ENCODE data around the gene HSPA8. TPM values are rescaled to one million over a fixed set of nuclear protein-coding genes. Genes with fewer than 3 reads are reported as not detected.

The HSPA8 gene
- total and polyA plus RNA-seq, 2 of the 13 experiments (the other 11 are each of a cell fraction or from before 2014, with no cell fraction given): 936 to 2,151 TPM

DNA sequence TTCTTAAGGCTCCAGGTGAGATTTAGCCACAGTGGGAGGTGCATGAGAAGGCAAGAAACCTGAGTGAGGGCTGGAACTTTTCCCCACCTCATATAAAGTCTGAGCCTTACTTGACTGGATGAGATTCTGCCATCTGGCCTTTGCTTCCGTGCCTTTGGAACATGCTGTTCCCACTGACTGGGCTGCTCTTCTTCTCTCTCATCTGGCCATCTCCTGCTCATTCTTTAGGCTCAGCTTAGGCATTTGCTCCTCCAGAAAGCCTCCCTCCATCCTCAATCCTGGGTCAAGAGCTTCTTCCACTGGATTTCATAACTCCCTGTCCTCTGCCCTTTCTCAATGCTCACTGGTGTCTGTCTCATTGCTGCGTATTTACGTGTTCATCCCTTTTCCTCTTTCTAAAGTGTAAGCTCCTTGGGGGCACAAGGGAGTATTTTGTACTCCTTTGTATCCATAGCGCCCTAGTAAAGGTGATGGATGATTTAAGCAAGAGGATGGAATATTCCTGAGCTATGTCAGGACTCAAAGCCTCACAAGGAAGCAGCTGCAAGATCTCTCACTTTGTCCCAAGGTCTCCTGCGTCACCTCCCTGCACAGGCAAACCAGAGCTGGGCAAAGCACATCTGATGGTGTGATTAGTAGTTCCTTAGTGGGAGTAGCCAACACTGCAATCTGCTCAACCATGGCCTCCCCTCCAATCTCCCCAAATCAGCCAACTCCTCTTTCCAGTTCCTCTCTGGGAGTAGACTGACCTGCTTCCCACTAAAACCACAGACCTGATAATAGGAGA, 15.3 kb downstream of the HSPA8 start:
- Histone ChIP-seq H3K4me1 (ENCODE audit: insufficient read depth, low read length) (no peaks in the 10 kb centered on the region), H3K27ac (ENCODE audit: extremely low read length, insufficient read depth, low read length) (no peak overlapping the region), H3K36me3 (replicated peaks in 1 of 2; ENCODE audit: control insufficient read depth in 1 of 2, insufficient read depth in 2 of 2, low read length in 2 of 2) (no peaks in the 10 kb centered on the region), H3K27me3 (ENCODE audit: control insufficient read depth in 1 of 2, insufficient read depth in 2 of 2, low read length in 2 of 2) (peaks cover 0 to 15% of the 10 kb centered on the region in 2 experiments; a peak in 3 of 5 replicates), H2AFZ (ENCODE audit: low read length) (no peak overlapping the region), H3K9me3 (ENCODE audit: low read length) (no peaks in the 10 kb centered on the region), H4K20me1 (ENCODE audit: insufficient read depth, low read length) (no peaks in the 10 kb centered on the region), H3K79me2 (ENCODE audit: insufficient read depth, low read length) (no peaks in the 10 kb centered on the region), H3K4me2 (ENCODE audit: low read depth, low read length) (no peak overlapping the region), H3K4me3 (replicated peaks in 1 of 3; ENCODE audit: insufficient read depth in 1 of 3, low read depth in 2 of 3, low read length in 3 of 3) (no peak overlapping the region), H3K9ac (ENCODE audit: insufficient read depth, low read depth, low read length) (no peak overlapping the region)
- ChIA-PET POLR2A (interaction anchor here (0.6 to 1.2 kb wide), 3 partner anchors 9 to 21 kb away, joined by 3 to 4 read pairs (median 3); partner anchors contain the start of gene HSPA8), CTCF (ENCODE audit: low intra/inter-chr PET ratio, low total read pairs) (no interaction called here)
- no TSS peak for BruUV-seq (replicated peaks)
- no peak for DNase-seq (ENCODE audit: low spot score)
- FAIRE-seq: no peak
- WGBS (ENCODE audit: low lambda C conversion rate): 14% methylated on average over 5 of the region's 5 CpGs
- no peak for ATAC-seq
- intact Hi-C loops (cut with micrococcal nuclease; ENCODE audit: unreplicated experiment) (no loop called here), in situ Hi-C loops (cut with HindIII; ENCODE audit: extremely low pct_ligation_motif_present, low pct_unique_long_range_greater_than_20kb) (loop anchor here (25.0 kb wide), 1 partner anchor 434 kb away; no protein-coding TSS in a partner anchor)
- TF ChIP-seq ATAD3A (CRISPR knock-in tag; IDR thresholded peaks at IDR 0.05): no peak
- no peak for TF ChIP-seq PPARG (CRISPR knock-in tag; conservative IDR thresholded peaks at IDR 0.05)
- TF ChIP-seq, protein P1, sequence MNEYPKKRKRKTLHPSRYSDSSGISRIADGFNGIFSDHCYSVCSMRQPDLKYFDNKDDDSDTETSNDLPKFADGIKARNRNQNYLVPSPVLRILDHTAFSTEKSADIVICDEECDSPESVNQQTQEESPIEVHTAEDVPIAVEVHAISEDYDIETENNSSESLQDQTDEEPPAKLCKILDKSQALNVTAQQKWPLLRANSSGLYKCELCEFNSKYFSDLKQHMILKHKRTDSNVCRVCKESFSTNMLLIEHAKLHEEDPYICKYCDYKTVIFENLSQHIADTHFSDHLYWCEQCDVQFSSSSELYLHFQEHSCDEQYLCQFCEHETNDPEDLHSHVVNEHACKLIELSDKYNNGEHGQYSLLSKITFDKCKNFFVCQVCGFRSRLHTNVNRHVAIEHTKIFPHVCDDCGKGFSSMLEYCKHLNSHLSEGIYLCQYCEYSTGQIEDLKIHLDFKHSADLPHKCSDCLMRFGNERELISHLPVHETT (CRISPR knock-in tag; conservative IDR thresholded peaks at IDR 0.05): no peak
- no peak for TF ChIP-seq BORCS8-MEF2B (CRISPR knock-in tag; IDR thresholded peaks at IDR 0.05)
- TF ChIP-seq ZNF160 (CRISPR knock-in tag; IDR thresholded peaks at IDR 0.05): no peak
- TF ChIP-seq ZNF205 (CRISPR knock-in tag; IDR thresholded peaks at IDR 0.05): no peak

- H3K9me3 ChIP-seq (ENCODE audit: low read length): no peaks in the 10 kb centered on the region
- DNase-seq (ENCODE audit: low spot score) (no peak), FAIRE-seq (no peak), ATAC-seq (no peak)
- H2AFZ ChIP-seq (ENCODE audit: low read length): no peak overlapping the region
- POLR2A ChIA-PET: no interaction called here
- H3K79me2 ChIP-seq (ENCODE audit: insufficient read depth, low read length): no peaks in the 10 kb centered on the region
- H3K4me2 ChIP-seq (ENCODE audit: low read depth, low read length): no peak overlapping the region
- no TSS peak for BruUV-seq (replicated peaks)
- intact Hi-C loops (cut with micrococcal nuclease; ENCODE audit: unreplicated experiment): no loop called here
- H3K36me3 ChIP-seq (replicated peaks in 1 of 2; ENCODE audit: control insufficient read depth in 1 of 2, insufficient read depth in 2 of 2, low read length in 2 of 2): no peaks in the 10 kb centered on the region
- H3K27ac ChIP-seq (ENCODE audit: extremely low read length, insufficient read depth, low read length): no peak overlapping the region
- H3K9ac ChIP-seq (ENCODE audit: insufficient read depth, low read depth, low read length): no peak overlapping the region
- in situ Hi-C loops (cut with HindIII; ENCODE audit: extremely low pct_ligation_motif_present, low pct_unique_long_range_greater_than_20kb): loop anchor here (25.0 kb wide), 1 partner anchor 433 kb away; no protein-coding TSS in a partner anchor
- H3K27me3 ChIP-seq (ENCODE audit: control insufficient read depth in 1 of 2, insufficient read depth in 2 of 2, low read length in 2 of 2): peaks cover 0 to 15% of the 10 kb centered on the region in 2 experiments; a peak in 3 of 5 replicates
- no peaks in the 10 kb centered on the region for H4K20me1 ChIP-seq (ENCODE audit: insufficient read depth, low read length)
- H3K4me3 ChIP-seq (replicated peaks in 1 of 3; ENCODE audit: insufficient read depth in 1 of 3, low read depth in 2 of 3, low read length in 3 of 3): no peak overlapping the region
- H3K4me1 ChIP-seq (ENCODE audit: insufficient read depth, low read length): no peaks in the 10 kb centered on the region
- 67% methylated on average over 1 of the region's 1 CpG for WGBS (ENCODE audit: low lambda C conversion rate)
- CTCF ChIA-PET (ENCODE audit: low intra/inter-chr PET ratio, low total read pairs): no interaction called here
- TF ChIP-seq DNMT1 (CRISPR knock-in tag; IDR thresholded peaks at IDR 0.05): no peak
- TF ChIP-seq, protein P2, sequence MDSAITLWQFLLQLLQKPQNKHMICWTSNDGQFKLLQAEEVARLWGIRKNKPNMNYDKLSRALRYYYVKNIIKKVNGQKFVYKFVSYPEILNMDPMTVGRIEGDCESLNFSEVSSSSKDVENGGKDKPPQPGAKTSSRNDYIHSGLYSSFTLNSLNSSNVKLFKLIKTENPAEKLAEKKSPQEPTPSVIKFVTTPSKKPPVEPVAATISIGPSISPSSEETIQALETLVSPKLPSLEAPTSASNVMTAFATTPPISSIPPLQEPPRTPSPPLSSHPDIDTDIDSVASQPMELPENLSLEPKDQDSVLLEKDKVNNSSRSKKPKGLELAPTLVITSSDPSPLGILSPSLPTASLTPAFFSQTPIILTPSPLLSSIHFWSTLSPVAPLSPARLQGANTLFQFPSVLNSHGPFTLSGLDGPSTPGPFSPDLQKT (CRISPR knock-in tag; IDR thresholded peaks at IDR 0.05; ENCODE audit: borderline replicate concordance): no peak
- TF ChIP-seq, protein P3, sequence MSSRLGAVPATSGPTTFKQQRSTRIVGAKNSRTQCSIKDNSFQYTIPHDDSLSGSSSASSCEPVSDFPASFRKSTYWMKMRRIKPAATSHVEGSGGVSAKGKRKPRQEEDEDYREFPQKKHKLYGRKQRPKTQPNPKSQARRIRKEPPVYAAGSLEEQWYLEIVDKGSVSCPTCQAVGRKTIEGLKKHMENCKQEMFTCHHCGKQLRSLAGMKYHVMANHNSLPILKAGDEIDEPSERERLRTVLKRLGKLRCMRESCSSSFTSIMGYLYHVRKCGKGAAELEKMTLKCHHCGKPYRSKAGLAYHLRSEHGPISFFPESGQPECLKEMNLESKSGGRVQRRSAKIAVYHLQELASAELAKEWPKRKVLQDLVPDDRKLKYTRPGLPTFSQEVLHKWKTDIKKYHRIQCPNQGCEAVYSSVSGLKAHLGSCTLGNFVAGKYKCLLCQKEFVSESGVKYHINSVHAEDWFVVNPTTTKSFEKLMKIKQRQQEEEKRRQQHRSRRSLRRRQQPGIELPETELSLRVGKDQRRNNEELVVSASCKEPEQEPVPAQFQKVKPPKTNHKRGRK (CRISPR knock-in tag; IDR thresholded peaks at IDR 0.05): no peak
- TF ChIP-seq IKZF4 (CRISPR knock-in tag; IDR thresholded peaks at IDR 0.05; ENCODE audit: borderline replicate concordance, low read depth, not compliant biosample characterization): no peak
- TF ChIP-seq ZBTB1 (CRISPR knock-in tag; IDR thresholded peaks at IDR 0.05; ENCODE audit: borderline replicate concordance): no peak
- TF ChIP-seq HOXA7 (CRISPR knock-in tag; IDR thresholded peaks at IDR 0.05): no peak
These were observed 16.8 kb downstream of the HSPA8 start for GRCh38 chr11:123045101-123045500.
